Stimulated activated naive CD4-positive, alpha-beta T cell treated with Interleukin-2 at 50 U/mL for 16 hours (primary cell): ENCODE data around the gene CAD.

Experiments
- DNase-seq: peaks from one replicate; lab custom pipeline; 2025; lab: John Stamatoyannopoulos, UW

CAD gene

DNA sequence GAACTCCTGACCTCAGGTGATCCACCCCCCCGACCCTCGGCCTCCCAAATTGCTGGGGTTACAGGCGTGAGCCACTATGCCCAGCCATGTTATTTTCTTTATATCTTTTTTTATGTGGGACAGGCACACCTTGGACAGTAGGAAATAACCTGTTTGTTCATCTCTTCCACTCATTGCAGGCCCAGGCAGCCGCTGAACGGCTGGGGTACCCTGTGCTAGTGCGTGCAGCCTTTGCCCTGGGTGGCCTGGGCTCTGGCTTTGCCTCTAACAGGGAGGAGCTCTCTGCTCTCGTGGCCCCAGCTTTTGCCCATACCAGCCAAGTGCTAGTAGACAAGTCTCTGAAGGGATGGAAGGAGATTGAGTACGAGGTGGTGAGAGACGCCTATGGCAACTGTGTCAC lies 8.4 kb downstream of the CAD start:
- DNase-seq: no peak

- no peak for DNase-seq
Observed at GRCh38 chr2:27227501-27227900, 10.3 kb downstream of the CAD start.

GRCh38 chr2:27231921-27232320 lies 14.8 kb downstream of the CAD start:
- DNase-seq: no peak

GRCh38 chr2:27233341-27233740 lies 16.2 kb downstream of the CAD start:
- DNase-seq: no peak

DNA sequence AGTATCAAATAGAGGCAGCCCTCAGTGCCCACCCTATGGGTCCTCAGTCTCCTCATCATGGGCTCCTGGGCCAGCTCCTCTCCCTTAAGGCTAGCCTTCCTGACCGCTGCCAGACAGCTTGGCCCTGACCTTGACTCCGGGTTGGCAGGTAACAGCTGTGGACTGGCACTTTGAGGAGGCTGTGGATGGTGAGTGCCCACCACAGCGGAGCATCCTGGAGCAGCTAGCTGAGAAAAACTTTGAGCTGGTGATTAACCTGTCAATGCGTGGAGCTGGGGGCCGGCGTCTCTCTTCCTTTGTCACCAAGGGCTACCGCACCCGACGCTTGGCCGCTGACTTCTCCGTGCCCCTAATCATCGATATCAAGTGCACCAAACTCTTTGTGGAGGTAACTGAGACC lies 19.0 kb downstream of the CAD start:
- no peak for DNase-seq

- no peak for DNase-seq
Observed at GRCh38 chr2:27236626-27237025, 19.5 kb downstream of the CAD start.

DNA sequence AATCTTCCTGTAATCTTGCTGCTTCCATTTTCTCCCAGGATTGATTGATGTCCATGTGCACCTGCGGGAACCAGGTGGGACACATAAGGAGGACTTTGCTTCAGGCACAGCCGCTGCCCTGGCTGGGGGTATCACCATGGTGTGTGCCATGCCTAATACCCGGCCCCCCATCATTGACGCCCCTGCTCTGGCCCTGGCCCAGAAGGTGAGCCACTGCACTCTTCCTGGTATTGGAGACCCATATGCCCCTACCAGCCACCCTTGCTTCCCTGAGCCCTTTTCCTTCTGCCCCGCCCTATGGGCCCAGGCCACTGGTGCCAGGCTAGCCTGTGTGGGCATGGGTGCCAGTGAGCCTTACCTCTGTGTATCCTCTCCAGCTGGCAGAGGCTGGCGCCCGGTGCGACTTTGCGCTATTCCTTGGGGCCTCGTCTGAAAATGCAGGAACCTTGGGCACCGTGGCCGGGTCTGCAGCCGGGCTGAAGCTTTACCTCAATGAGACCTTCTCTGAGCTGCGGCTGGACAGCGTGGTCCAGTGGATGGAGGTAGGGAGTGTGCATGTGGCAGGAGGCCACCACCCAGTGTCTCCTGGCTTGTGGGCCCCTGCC lies 20.3 kb downstream of the CAD start:
- DNase-seq: no peak

DNA sequence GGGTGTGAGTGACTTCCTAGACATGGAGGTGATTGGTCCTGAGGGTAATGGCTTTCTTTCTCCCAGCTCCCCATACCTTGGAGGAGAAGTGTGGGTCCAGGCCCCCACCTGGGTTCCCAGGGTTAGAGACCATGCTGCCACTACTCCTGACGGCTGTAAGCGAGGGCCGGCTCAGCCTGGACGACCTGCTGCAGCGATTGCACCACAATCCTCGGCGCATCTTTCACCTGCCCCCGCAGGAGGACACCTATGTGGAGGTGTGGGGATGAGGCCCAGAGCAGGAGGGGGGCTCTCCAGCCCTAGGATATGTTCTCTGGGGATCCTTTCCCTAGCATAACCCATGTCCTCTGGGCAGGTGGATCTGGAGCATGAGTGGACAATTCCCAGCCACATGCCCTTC lies 21.8 kb downstream of the CAD start:
- no peak for DNase-seq

GRCh38 chr2:27240406-27240805 lies 23.2 kb downstream of the CAD start:
- no peak for DNase-seq

- no peak for DNase-seq
Observed at GRCh38 chr2:27241761-27242613, 24.8 kb downstream of the CAD start.

DNA sequence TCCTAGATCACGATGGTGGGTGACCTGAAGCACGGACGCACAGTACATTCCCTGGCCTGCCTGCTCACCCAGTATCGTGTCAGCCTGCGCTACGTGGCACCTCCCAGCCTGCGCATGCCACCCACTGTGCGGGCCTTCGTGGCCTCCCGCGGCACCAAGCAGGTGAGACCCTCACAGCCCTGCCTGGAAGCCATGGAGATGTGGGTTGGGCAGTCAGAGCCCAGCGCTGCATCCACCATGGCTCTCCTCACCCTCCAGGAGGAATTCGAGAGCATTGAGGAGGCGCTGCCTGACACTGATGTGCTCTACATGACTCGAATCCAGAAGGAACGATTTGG lies 25.4 kb downstream of the CAD start:
- DNase-seq: no peak

DNA sequence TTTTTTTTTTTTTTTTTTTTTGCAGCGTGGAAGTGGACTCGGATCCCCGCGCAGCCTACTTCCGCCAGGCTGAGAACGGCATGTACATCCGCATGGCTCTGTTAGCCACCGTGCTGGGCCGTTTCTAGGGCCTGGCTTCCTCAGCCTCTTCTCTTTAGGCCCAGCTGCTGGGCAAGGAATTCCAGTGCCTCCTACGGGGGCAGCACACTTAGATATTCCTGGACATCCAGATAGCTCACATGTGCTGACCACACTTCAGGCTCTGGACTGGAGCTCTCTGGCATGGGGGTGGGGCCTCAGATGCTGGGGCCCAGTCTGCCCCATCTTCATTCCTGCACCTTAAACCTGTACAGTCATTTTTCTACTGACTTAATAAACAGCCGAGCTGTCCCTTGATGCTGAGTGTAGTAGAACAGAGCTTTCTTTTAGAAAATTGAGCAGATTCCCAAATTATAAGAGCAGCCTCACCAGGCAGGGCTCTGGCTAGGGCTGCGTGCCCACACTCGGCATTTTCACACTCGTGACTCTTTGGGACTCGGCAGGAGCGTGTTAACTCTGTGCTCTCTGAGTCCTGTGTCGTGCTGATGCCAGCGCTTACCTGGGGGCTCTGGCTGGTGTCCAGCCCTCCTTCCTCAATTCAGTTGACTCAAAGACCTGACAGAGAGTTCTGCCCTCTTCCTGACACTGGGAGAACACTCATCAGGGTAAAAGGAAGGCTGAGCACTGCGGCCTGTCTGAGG lies 26.4 kb downstream of the CAD start:
- no peak for DNase-seq

- DNase-seq: no peak
Observed at GRCh38 chr2:27245116-27245515, 27.9 kb downstream of the CAD start.

GRCh38 chr2:27245626-27246025 lies 28.5 kb downstream of the CAD start:
- no peak for DNase-seq

GRCh38 chr2:27247893-27248292 lies 30.7 kb downstream of the CAD start:
- DNase-seq: no peak

DNA sequence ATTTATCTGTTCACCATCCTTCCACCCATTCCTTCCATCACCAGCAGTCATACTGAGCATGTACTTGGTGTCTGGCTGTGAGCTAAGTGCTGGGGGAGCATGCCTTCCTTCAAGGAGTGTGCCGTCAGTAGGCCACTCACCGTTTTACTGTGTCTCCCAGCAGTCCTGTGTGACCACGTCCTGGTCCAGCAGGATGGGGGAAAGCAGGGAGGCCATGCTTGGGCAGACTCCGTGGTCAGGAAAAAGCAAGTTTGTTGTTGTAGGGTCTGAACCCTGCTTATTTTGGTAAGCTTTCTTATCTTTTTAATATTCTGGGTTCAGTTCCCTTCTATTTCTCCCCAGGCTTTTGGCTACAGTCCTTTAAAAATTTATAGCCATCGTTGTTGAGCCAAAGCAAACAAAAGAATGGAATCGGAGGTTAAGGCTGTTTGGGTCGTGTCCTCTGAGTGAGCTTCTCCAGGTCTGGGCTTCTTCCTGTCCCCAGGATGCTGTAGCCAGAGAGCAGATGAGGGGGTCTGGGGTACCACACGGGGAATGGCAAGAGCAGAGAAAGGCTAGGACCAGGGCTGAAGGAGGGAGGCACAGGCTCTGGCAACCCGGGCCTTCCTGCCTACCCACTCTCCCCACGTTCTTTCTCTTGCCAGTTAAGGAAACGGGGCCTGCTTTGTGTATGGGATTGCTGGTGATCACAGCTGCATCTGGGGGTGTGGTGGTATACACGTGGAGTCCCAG lies 32.2 kb downstream of the CAD start:
- no peak for DNase-seq

DNA sequence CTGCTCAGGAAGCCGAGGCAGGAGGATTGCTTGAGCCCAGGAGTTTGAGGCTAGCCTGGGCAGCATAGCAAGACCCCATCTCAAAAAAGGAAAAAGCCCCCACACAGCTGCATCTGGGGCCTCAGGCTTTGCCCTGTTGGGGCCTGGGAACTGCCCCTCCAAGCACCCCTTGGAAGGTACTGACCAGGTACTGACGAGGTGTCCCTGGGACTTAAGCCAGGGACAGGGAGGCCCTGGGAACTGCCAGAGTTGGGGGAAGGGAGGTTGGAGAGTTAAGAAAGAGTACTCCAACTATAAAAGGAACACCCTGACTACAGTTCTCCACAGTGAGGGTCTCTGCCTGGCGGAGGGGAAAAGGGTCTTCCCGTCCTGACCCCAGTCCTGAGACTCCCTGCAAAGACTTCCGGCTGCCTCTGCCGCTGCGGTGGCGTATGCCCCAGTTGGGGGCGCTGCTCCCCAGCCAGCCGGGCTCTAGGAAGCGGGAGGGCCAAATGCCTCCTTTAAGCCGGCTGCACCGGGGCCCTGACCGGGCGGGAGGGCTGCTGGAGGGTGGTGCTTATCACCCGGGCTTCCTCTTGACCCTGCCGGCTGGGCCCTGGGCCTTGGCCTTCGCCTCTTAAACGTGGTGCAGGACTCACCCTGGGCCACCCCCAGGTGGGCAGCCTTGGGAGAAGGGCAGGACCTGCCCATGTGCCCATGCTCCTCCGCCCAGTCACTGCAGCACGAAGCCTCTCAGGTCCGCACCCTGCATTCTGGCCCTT lies 32.9 kb downstream of the CAD start:
- DNase-seq: peak; percentile 27

- no peak for DNase-seq
Observed at GRCh38 chr2:27250652-27251379, 33.6 kb downstream of the CAD start.

GRCh38 chr2:27251766-27252165 lies 34.6 kb downstream of the CAD start:
- DNase-seq: no peak

DNA sequence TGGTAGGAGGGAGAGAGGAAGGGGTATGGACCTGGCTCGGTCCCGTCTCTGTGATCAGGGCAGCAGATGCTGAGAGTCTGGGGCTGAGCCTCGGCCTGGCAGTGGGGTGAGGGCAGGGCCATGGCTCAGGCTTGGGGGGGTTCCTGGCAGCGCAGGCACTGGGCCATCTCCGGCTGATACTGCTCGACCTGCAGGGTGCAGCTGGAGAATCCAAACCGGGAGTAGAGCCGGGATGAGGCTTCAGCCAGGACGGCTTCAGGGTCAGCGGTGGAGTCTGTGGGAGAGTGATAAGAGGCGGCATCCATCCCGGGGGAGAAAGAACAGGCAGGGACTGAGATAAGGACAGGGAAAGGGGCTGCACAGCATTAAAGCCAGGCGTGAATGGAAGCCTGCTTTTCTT lies 38.0 kb downstream of the CAD start:
- no peak for DNase-seq

GRCh38 chr2:27255660-27256059 lies 38.5 kb downstream of the CAD start:
- no peak for DNase-seq
